GM10266 (cell line): ENCODE measurements around the gene TNKS1BP1.

Experiments
- DNase-seq: peaks from one replicate; pipeline ENCODE4 v3.0.0; 2012; ENCODE audit errors: extremely low spot score
- TF ChIP-seq, protein P1 (sequence below): IDR thresholded peaks from 2 replicates; pipeline ENCODE4 v1.5.1; 2012; ENCODE audit warnings: mild to moderate bottlenecking, low read depth; ENCODE audit not compliant: control insufficient read depth, insufficient read depth; ENCODE audit errors: missing control alignments

Gene TNKS1BP1

GRCh38 chr11:57353446-57353845 is 28.7 kb upstream of the TNKS1BP1 start:
- TF ChIP-seq, protein P1, sequence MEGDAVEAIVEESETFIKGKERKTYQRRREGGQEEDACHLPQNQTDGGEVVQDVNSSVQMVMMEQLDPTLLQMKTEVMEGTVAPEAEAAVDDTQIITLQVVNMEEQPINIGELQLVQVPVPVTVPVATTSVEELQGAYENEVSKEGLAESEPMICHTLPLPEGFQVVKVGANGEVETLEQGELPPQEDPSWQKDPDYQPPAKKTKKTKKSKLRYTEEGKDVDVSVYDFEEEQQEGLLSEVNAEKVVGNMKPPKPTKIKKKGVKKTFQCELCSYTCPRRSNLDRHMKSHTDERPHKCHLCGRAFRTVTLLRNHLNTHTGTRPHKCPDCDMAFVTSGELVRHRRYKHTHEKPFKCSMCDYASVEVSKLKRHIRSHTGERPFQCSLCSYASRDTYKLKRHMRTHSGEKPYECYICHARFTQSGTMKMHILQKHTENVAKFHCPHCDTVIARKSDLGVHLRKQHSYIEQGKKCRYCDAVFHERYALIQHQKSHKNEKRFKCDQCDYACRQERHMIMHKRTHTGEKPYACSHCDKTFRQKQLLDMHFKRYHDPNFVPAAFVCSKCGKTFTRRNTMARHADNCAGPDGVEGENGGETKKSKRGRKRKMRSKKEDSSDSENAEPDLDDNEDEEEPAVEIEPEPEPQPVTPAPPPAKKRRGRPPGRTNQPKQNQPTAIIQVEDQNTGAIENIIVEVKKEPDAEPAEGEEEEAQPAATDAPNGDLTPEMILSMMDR = no peak

GRCh38 chr11:57353036-57353435 is 28.3 kb upstream of the TNKS1BP1 start:
- no peak for DNase-seq
- TF ChIP-seq, protein P1 = no peak

More at GRCh38 chr11:57353446-57353845, 28.7 kb upstream of the TNKS1BP1 start:
- DNase-seq = no peak

GRCh38 chr11:57349491-57350274 is 24.9 kb upstream of the TNKS1BP1 start:
- TF ChIP-seq, protein P1 = peak; percentile 84
- peak; percentile 73 for DNase-seq

- no peak for DNase-seq
- TF ChIP-seq, protein P1 = no peak
Observed at GRCh38 chr11:57348636-57349313, 24.0 kb upstream of the TNKS1BP1 start.

DNA sequence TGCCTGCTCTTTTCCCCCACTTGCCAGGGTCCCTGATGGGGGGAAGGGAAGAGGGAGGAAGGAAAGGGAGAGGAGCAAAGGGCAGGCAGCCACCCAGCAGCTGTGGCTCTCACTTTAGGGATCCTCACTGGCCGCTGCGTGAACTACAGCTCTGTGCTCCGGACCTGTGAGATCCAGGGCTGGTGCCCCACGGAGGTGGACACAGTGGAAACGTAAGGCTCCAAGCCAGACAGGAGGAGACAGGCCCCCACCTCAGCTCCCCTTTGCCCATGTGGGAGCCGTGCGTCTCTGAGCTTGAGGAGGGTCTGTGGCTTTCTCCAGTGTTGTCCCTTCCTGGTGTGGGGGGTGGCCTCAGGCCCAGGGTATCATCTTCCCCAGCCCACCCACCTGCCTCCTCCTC is 23.3 kb upstream of the TNKS1BP1 start:
- TF ChIP-seq, protein P1 = no peak

GRCh38 chr11:57347336-57347735 is 22.6 kb upstream of the TNKS1BP1 start:
- DNase-seq = no peak
- TF ChIP-seq, protein P1 = no peak

More for the DNA sequence above, 23.3 kb upstream of the TNKS1BP1 start:
- no peak for DNase-seq
